SIG-M5 treated with dmso at 0.1 percent for 504 hours (cell line): ENCODE results near the gene SLIT1.
A peak's percentile ranks its signal among the peaks of the same experiment; 100 is the strongest.

Experiments
- DNase-seq: peaks from one replicate; lab custom pipeline; 2025; ENCODE audit not compliant: unreplicated experiment; lab: John Stamatoyannopoulos, UW

Gene SLIT1

DNA sequence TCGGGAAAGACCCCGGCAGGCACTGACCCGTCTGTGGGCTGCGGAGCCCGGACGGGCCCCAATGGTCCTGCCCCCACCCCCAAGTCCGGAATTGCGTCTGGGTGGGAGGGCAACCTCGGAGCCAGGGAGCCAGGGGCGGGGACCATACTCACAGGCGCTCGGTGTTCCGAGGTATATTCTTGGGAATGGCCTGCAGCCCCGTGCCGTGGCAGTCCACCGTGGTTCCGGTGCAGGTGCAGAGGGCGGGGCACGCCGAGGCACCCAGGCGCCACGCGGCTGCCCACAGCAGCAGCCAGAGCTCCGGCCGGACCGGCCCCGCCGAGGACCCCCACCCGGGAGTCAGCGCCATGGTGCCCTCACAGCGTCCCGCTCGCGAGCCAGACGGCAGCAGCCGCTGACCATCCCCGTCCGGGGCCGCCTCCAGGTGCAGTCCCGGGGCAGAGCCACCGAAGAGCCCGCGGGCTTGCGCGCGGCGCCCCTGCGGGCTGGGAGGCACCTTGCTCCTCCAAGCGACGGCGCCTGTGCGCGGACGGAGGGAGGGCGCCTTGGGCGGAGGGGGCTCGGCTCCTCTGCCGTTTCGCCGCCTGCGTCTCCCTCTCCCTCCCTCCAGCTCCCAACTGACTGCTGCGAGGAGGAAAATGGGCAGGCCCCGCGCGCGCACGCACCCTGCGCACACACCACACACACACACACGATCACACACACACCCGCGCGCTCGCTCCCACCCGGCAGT lies at the start of gene SLIT1:
TSS of gene SLIT1 (minus strand) at position 634 of the 733 bp plus-strand sequence. CDS start at position 349, 285 bp downstream.
- DNase-seq = no peak

DNA sequence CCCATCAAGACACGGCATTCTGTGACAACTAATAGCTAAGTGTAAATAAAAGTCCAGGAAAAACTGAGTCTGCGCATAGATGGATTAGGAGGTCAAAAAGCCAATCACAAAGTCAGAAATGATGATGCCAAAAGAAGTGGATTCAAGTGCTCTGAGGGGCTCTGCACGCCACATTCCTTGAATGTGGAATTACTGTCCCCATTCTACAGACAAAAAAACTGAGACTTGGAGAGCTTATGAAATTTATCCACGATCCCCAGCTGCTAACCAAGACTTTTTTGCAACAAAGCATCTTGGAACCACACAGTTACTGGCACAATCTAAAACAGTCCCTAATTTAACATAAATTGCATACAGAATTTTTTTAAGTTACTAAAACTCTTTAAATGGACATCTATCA lies 49.6 kb upstream of the SLIT1 start:
- no peak for DNase-seq

DNA sequence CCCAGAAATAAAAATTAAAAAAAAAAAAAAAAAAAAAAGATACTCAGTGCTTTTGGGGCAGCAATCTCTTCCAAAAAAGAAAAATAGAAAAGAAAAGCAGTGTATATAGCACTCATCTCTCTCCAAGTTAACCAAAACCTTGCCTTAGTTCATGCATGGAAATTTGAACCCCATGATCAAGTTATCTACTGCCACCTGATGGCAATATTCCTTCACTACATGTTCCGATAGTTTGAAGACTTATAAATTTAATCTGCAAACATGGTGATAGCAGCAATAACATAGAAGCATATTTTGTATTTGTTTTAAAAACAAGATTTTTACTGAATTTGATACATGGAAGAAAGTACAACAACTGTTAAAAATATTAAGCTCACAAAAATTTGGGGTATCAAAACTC lies 48.6 kb upstream of the SLIT1 start:
- peak; percentile 40 for DNase-seq

DNA sequence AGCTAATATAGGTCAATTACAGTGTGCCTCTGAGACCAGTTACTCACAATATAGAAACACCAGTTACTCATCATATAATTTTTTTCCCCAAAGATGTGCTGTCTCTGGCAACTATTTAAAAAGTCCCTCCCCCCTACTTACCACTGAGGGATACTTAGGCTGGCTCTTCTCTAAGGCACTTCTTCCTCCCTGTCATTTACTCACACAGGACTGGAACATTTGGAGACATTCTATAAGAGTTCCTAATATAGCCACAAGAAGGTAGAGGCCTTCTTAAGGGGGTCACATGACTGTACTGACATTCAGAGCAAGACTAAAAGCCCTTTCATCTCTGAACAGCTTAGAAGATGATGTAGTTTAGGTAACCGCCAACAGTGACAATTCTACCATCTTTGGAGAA lies 44.4 kb upstream of the SLIT1 start:
- no peak for DNase-seq

DNA sequence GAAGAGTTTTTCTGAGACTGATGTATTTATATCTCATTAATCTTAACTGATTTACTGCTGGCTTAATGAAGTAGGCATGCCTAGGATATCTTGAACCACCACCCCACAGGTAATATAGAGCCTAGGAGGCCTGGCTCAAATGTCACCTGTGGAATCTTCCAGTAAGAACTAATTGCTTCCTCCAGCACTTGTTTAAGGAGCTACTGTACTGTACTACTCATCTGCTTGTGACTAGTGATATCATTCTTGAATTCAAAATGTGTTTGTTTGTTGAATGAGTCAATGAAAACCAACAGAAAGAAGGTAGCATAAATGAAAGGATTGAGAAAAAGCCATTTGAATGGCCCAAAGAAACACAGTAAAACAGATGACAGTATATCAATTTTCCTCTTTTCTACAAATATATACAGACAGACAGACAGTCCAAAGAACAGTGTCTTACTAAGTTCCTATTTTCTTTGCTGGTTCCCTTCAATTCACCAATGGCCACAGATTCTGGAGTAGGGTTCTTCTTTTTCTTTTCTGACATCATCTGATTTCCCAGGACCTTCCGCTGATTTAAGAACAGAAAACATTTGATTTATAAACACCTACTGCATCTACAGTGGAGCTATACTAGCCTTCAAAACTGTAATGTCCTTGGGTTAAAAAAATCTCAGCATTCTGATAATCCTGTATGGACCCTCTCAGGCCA lies 43.7 kb upstream of the SLIT1 start:
- no peak for DNase-seq

DNA sequence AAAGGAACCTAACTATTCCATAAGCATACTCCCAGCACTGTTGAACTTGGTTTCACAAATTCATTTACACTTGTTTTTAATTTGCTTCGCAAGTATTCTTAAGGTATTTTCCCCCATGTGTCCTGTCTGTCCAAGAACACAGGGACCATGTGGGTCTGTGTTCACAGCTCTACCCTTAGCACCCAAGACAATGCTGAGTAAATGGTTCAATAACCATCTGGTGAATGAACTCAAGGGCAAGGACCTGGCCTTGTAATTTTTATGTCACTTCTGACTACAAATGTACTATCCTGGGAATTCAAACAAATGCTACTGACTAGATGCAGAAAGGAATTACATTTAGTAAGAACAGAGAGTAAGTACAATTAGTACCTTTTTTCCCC lies 43.0 kb upstream of the SLIT1 start:
- DNase-seq = no peak

DNA sequence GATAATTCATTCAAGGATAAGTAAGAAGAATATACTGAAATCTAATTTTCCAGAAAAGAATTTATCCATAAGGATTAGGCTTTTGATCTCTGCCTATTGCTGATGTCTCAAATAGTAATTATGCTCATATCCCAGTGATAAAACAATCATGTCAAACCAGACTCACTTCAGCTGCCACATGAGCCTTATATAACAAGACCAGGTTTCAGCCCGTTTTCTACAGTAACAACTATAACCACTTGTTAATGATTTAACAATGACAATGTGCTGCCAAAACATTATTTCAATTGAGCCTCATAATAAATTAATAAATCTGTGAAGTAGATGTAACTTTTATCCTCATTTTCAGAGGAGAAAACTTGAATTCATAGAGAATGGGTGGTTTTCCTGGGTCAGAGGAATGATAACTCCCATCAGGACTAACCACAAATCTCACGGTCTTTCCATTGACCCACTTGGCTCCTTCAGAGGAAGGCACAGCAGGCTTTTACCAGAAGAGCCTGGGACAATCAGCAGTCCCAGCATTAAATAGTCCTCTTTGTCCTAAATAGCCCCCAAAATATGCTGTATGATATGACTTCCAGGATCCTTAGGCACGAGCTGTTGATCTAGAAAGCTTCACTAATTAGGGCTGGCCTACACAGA lies 42.5 kb upstream of the SLIT1 start:
- DNase-seq = no peak

DNA sequence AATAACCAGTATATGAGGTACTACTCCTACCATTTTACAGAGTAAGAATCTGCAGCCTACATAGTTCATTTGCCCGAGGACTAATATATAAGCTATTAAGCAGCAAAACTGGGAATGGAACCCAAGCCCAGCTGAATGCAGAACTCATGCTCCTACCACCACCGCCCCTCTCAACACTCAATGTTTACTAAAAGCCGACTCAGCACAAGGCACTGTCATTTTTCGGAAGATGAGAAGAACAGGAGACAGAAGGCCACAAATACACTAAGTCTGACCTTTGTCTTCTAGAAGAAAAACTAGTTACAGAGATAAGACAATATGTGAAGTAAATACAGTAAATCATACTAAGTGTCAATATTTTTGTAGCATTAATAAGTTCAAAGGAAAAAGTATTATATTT lies 40.6 kb upstream of the SLIT1 start:
- DNase-seq = no peak

DNA sequence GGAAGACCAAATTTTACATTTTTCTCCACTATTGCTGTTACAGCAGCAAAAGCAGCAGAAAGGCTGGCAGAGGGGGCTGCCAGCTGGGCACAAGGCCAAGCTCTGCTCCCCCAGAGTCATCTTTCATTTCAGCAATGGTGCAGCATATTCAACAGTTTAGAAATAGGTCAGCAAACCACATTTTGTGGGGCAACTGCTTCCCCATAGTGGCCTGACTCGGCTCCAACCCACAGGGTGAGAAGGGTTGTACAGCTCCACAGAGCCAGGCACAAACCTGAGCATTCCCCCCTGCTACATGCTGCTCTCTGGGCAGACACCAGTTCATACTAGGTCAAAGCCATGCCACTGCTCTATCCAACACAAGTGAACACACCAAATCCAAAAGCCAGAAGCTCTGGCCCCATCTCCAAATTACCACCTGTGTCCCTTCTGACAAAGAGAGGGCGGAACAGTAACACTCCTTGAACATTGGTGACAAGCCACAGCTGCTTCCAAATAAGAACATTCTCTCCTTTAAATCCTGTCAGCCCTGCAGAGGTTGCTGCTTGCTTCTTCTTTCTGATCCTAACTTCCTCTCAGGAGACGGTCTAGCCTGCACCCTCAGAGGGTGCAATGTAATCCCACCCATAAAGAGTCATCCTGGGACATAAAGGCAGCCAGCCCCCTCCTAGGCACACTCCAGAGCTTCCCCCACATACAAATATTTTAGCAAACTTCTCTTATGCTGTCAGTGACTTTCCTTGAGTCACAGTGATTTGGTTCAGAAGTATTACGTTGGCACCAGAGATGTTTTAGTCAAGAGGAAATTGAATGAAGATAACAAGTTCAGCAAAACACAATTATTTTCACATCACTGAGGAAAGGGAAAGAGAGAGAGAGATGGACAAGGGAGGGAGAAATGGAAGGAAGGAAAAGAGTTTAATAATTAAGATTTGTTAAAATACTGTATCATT lies 39.0 kb upstream of the SLIT1 start:
- DNase-seq = peak; percentile 13

DNA sequence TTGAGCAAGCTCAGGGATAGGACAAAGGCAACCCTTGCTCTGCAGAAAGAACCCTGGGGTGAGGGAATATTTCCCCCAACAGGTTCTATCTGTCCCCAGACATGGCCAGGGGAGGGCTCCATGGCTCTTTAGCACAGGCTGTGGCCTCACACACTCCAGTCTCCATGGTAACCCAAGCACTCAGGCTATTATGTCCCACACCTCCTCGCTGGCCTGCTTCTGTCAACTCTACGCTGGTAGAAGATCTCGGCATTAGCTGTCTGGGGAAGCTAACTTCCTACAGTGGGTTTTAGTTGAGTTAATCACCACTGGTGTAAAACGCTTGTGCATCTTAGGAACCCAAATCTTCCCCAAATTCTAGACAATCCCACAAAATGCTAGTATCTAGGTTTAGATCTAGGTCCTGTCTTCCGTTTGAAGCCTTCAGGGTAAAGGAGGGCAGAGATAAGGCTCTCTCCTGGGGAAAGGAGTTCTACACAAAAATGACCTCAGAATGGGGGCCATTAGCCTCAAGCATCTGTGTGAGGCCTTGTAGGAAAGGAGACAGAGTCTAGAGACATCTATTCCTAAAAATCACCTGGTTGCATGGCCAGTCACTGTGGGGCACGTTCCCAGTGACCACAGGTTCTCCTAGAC lies 36.7 kb upstream of the SLIT1 start:
- DNase-seq = no peak

DNA sequence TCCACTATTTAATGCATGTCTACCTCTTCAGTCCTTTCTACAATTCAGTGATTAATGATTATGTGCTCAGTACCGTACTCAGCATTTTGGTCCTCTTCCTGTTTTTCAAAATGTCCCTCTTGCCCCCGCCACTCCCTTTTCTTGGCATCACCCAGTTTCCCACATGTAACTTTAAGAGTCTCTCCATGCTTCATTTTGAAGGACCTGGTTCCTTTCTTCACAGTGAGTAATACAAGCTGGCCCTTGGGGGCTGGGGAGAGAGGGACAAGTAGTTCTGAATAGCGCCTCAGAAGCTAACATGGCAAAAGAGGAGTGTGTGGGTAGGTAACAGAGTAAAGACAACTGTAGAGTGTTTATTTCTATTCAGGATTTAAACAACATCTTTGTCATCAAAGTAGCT lies 34.6 kb upstream of the SLIT1 start:
- DNase-seq = no peak

DNA sequence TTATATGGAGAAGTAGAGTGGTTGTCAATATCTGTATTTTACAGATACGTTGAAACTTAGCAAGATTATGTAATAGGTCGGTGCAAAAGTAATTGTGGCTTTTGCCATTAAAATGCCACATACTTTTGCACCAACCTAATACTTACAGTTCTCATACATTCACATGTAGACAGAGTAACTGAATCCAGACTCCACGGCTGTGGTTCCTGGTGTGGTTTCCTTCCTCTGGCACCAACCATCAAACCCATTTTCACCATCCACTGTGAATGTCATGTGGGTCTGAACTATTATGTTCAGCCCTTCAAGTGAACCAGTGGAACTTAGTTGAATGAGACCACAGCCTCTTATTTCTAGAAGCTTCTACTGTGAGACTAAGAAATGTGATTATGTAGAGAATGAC lies 31.5 kb upstream of the SLIT1 start:
- DNase-seq = peak; percentile 15

DNA sequence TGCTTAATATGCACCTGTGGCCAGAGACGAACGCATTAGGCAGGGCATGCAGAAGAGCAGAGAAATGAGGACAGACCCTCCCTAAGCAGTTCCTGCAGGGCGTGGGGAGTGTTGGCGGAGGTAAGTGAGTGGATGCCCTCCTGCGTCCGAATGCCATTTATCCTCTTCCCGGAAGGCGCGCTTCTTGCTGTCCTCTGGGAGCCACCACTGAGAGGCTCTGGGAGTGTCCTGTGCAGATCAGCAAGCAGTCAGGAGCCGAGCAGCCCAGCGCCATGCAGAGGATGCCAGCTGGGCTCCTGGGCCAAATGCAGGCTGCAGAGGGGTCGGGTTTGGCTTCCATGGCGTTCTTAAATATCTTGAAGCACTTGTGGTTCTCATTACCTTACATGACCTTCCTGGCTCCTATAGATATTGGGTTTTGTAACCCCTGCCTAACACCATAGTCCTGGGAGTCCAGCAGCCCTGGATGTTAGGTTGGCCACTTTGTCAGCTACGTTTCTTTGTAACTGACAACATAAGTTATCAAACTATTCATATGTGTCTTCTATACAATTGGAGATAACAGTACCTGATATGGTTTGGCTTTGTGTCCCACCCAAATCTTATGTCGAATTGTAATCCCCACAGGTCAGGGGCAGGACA lies 30.0 kb upstream of the SLIT1 start:
- DNase-seq = no peak

DNA sequence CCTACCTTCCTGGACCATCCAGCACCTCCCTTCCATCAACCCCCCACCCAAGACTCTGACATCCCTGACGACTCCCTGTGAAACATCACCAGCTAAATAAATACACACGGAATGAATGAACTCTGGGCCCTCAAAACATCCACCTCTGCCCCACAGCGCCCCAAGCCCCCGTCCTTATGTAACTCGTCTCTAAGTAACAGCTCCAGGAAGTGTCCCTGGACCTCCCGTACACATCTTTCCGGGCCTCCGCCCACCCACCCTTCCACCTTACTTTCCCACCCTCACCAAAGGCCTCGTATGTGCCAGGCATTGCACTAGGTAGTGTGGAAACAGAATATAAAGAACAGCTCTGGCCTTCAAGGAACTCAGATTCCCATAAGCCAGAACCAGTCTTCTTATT lies 27.7 kb upstream of the SLIT1 start:
- no peak for DNase-seq

DNA sequence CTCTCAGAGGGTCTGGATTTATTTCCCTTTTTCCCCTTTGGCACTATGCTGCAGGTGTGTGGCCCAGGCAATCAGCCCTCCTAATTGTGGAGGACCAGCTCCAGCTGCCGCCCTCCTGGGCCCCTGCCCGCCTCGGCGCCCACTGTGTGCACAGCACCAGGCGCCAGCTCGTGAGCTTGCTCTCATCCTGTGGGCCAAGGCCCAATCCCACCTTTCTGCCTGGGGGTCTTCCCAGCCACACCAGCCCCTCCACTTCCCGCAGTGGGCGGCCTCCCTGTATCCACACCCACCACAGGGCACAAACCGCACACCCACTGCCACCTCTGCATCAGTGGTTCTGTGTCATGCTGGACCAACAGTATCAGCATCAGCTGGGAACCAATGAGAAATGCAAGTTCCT lies 25.5 kb upstream of the SLIT1 start:
- DNase-seq = no peak

DNA sequence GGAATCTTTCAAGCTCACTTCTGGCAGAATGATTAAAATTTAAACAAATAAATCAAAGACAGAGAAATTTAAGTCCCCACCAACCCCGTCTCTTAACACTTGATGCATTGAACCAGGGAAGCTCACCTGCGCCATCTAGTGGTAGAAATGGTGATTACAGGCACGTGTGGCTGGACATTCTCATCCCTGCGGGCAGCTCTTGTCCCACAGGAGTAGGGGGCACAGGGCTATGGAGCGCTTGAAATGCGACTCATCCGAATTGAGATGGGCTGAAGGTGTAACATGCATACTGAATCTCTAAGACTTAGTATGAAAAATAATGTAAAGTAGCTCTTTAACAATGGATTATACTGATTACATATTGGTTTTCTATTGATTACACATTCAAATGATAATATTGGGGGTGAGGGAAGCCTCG lies 24.8 kb upstream of the SLIT1 start:
- peak; percentile 53 for DNase-seq

DNA sequence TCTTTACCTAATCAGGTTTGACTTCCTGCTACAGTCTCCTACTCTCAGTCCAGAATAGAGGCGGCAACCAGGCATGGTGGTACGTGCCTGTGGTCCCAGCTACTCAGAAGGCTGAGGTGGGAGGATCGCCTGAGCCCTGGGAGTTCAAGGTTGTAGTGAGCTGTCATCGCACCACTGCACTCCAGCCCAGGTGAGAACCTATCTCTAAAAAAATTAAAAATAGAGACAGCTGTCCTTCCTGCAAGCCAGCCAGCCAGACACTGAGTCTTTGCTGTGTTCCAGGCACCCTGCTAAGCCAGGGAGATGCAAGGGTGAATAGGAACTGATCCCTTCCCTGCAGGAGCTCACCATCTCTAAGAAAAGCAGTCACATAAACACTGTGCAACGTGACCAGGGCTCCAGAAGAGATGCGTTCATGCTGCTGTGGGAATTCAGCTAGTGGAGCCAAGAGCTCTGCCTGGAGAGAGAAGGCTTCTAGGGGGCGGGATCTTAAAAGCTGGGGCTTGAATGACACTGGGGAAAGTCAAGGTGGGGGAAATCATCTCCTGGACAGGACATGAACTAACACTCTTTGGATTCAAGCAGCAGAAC lies 22.1 kb upstream of the SLIT1 start:
- no peak for DNase-seq

DNA sequence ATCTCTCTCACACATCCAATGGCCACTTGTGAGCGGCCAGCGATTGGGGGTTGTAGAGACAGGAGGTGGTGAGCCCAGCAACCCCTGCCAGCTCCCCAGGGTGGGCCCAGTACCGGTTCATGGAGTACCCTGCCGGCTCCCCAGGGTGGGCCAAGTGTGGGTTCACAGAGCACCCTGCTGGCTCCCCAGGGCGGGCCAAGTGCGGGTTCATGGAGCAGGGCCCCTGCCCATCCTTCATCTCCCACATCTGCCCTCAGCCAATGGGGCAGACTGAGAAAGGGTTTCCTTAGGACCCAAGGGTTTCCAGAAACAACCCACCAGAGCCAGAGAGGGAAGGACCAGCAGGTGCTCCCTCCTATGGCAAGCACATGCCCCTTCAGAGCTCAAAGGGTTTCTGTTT lies 21.4 kb upstream of the SLIT1 start:
- DNase-seq = no peak

DNA sequence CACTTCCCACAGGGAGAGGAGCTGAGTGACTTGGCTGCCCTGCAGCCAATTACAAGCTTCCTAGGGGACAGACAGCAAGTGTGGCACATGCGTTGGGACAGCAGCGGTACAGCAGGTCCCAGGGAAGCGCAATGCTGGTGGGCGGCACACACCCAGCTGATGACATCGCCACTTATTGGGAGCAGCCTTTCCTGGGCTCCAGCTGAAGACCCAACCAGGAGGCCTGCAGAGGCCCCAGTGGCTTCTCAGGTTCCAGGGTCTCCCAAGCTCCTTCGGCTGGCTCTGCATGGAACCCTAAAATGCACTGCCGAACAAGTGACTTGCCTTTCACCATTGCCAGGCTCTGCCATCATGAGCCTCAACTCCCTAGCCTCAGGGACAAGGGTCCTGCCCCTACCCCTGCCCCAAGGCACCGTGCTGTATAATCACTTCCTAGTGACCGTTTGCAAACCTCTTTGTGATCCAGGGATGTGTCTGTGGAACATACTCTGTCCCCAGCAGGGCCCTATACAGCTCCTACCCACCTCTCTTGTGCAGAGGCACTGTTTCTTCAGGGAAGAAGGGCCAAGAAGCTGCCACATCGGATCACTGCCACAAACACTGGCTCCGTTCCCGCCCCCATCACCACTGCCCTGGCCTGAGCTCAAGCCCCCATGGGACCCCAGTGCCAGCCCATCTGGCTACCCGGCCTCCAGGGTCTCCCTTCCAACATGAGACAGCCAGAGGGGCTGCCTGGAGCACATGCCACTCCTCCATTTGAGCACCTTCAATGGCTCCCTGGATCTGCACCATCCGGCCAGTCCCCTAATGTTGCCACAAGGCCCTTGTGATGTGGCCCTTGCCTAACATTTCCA lies 19.3 kb upstream of the SLIT1 start:
- DNase-seq = no peak
